Body of pancreas (tissue), 4 donors: ENCODE measurements around the gene KCNJ6. TPM values are rescaled to one million over a fixed set of nuclear protein-coding genes. Genes with fewer than 3 reads are reported as not detected.

ENCODE experiments used
- ATAC-seq: fragments of 150-250 bp; one replicate; pipeline ENCODE4 v1.9.1; 2016
- DNase-seq, 4 donors: peaks; one replicate each; pipeline ENCODE4 v3.0.0-alpha.2; 2019
- H3K27ac ChIP-seq, 4 donors: fragments of 200-600 bp; sonication (generic); 1 replicate in 3 of 4; 2 replicates in 1 of 4; pipeline versions ENCODE4 v1.5.1 to v1.6.1; 2016 to 2019; ENCODE audit warnings: mild to moderate bottlenecking in 1 of 4, mixed read lengths in 1 of 4, moderate library complexity in 1 of 4
- H3K27me3 ChIP-seq, 2 donors: fragments of 200-600 bp; sonication (generic); one replicate each; pipeline ENCODE4 v1.6.0; 2016; ENCODE audit warnings: mild to moderate bottlenecking in 1 of 2
- H3K36me3 ChIP-seq, 2 donors: fragments of 200-600 bp; sonication (generic); replicated peaks in 1 of 2; 2 replicates each; pipeline ENCODE4 v1.5.1; 2016; ENCODE audit warnings: low read depth in 2 of 2; ENCODE audit not compliant: insufficient read depth in 1 of 2
- H3K4me1 ChIP-seq: fragments of 200-600 bp; sonication (generic); one replicate; pipeline ENCODE4 v1.6.0; 2016
- H3K4me3 ChIP-seq, 2 donors: fragments of 200-600 bp; sonication (generic); 1 replicate in 1 of 2; 2 replicates in 1 of 2; pipeline ENCODE4 v1.5.1; 2016 to 2019
- H3K9me3 ChIP-seq, 3 donors: fragments of 200-600 bp; sonication (generic); 1 replicate in 2 of 3; 2 replicates in 1 of 3; pipeline ENCODE4 v1.5.1; 2016
- CTCF ChIP-seq, 7 experiments: fragments of 450-650 bp in 4 of 7; fragments of 200-600 bp in 3 of 7; sonication (generic) in 3 of 7; IDR thresholded peaks; one replicate each; pipeline ENCODE4 v1.5.1; 2016 to 2019; ENCODE audit warnings: antibody characterized with exemption in 7 of 7
- POLR2A ChIP-seq, 3 donors: fragments of 450-650 bp; IDR thresholded peaks; one replicate each; pipeline ENCODE4 v1.6.1; 2016; ENCODE audit warnings: antibody characterized with exemption in 3 of 3, mild to moderate bottlenecking in 2 of 3
- WGBS, 2 donors: methylation state at CpG; one replicate each; pipeline ENCODE4 v1.1.5; 2017; 5-methylcytosine and 5-hydroxymethylcytosine counted together
- intact Hi-C: fragments of 100-400 bp; cut with DNase I; formaldehyde crosslinking; loops from one replicate; pipeline ENCODE4 v1.15.1; 2023
- total RNA-seq, 2 donors: library from RNA; depleted of rRNA; stranded (reverse); fragments of >200 nt; gene quantifications; one replicate each; pipeline ENCODE4 v1.1.0, GENCODE V29; 2016

KCNJ6 gene
- total RNA-seq, 2 donors from 2014 or later: under 0.01 to 0.78 TPM

DNA sequence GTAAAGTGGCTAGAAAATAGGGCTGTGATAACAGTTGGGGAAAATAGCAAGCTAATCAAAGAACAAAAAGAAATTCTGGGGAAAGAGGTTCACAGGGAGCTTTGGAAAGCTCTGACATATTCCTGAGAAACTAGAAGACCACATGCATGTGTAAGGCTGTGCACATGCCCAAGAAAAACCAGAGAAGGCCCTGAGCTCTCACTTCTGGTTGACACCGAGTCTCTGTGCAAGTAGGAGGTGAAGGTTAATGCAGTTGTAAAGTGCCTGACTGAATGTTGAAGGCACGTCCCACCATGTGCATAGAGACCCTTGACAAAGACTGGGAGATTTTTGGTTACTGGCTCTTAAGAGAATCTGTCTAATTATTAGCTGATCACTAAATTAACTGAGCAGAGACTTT lies 288.7 kb downstream of the KCNJ6 start:
- H3K9me3 ChIP-seq: no peaks in the 10 kb centered on the region
- H3K27me3 ChIP-seq: no peaks in the 10 kb centered on the region
- intact Hi-C loops: no loop called here
- ATAC-seq: no peak
- no peaks in the 10 kb centered on the region for H3K4me1 ChIP-seq
- WGBS, 2 donors: 95 to 97% methylated on average over 2 of the region's 2 CpGs
- DNase-seq: no peak
- TF ChIP-seq CTCF (IDR thresholded peaks at IDR 0.05) (no peak), POLR2A (IDR thresholded peaks at IDR 0.05) (no peak)
- H3K27ac ChIP-seq: peak overlapping the region in 1 of 4 donors; percentile 44
- no peak overlapping the region for H3K4me3 ChIP-seq
- H3K36me3 ChIP-seq: no peaks in the 10 kb centered on the region

DNA sequence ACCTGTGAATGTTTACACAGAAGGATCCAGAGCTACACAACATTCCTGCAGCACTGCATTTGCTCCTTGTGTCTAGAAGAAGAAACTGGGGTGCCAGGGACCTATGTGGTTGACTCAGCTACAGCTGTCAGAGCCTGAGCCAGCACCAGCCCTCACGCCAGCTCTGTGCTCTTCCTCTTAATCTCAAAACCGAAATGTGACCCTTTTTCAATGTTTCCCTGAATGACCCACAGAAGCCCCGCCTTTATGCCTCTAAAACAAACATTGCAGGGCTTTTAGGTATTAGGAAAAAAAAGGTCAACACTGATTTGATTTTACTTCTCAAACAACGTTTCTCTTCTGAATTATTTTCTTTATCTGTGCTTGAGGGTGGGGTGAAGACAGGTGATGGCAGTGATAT lies 289.2 kb downstream of the KCNJ6 start:
- Histone ChIP-seq H3K4me1 (no peaks in the 10 kb centered on the region), H3K9me3 (no peaks in the 10 kb centered on the region), H3K4me3 (no peak overlapping the region), H3K27ac (peak overlapping the region in 2 of 4 donors; percentile 42 to 44), H3K36me3 (no peaks in the 10 kb centered on the region), H3K27me3 (no peaks in the 10 kb centered on the region)
- no peak for TF ChIP-seq POLR2A (IDR thresholded peaks at IDR 0.05)
- TF ChIP-seq CTCF (IDR thresholded peaks at IDR 0.05): no peak
- no peak for DNase-seq
- WGBS, 2 donors: 19 to 23% methylated on average over 4 of the region's 4 CpGs
- no peak for ATAC-seq
- intact Hi-C loops: no loop called here

GRCh38 chr21:37626320-37626719 lies 289.9 kb downstream of the KCNJ6 start:
- H3K27ac ChIP-seq: peak overlapping the region in 1 of 4 donors; percentile 44
- WGBS, 2 donors: 62 to 69% methylated on average over 6 of the region's 6 CpGs

GRCh38 chr21:37623689-37624088 lies 292.6 kb downstream of the KCNJ6 start:
- H3K4me1 ChIP-seq: no peaks in the 10 kb centered on the region
- H3K36me3 ChIP-seq: no peaks in the 10 kb centered on the region
- H3K27ac ChIP-seq: no peak overlapping the region
- TF ChIP-seq POLR2A (IDR thresholded peaks at IDR 0.05) (no peak), CTCF (IDR thresholded peaks at IDR 0.05) (no peak)
- no peak overlapping the region for H3K4me3 ChIP-seq
- no peak for DNase-seq
- WGBS, 2 donors: 86 to 87% methylated on average over 3 of the region's 3 CpGs
- intact Hi-C loops: no loop called here
- ATAC-seq: no peak
- H3K9me3 ChIP-seq: no peaks in the 10 kb centered on the region
- no peaks in the 10 kb centered on the region for H3K27me3 ChIP-seq

More at GRCh38 chr21:37626320-37626719, 289.9 kb downstream of the KCNJ6 start:
- Histone ChIP-seq H3K4me1 (no peaks in the 10 kb centered on the region), H3K9me3 (no peaks in the 10 kb centered on the region), H3K4me3 (no peak overlapping the region), H3K36me3 (no peaks in the 10 kb centered on the region), H3K27me3 (no peaks in the 10 kb centered on the region)
- DNase-seq (no peak), ATAC-seq (no peak)
- TF ChIP-seq POLR2A (IDR thresholded peaks at IDR 0.05): no peak
- intact Hi-C loops: no loop called here

- Histone ChIP-seq H3K4me3 (no peak overlapping the region), H3K4me1 (no peaks in the 10 kb centered on the region), H3K9me3 (no peaks in the 10 kb centered on the region), H3K27me3 (no peaks in the 10 kb centered on the region), H3K27ac (no peak overlapping the region), H3K36me3 (no peaks in the 10 kb centered on the region)
- ATAC-seq: no peak
- 62 to 66% methylated on average over 3 of the region's 3 CpGs for WGBS, 2 donors
- intact Hi-C loops: no loop called here
- DNase-seq: no peak
- no peak for TF ChIP-seq CTCF (IDR thresholded peaks at IDR 0.05)
- TF ChIP-seq POLR2A (IDR thresholded peaks at IDR 0.05): no peak
Observed at GRCh38 chr21:37623183-37623582, 293.1 kb downstream of the KCNJ6 start.
